Adrenal gland (tissue), 5 donors: ENCODE measurements around the gene PTPRN2.

ENCODE experiments used
- CTCF ChIP-seq, 6 experiments: fragments of 450-650 bp in 4 of 6; fragments of 200-600 bp in 2 of 6; sonication (generic) in 1 of 6; IDR thresholded peaks; 1 replicate in 5 of 6; 2 replicates in 1 of 6; pipeline versions ENCODE4 v1.5.1 to v1.8.0; 2016 to 2021; ENCODE audit warnings: antibody characterized with exemption in 6 of 6, mild to moderate bottlenecking in 2 of 6, moderate library complexity in 1 of 6
- POLR2A ChIP-seq, 2 donors: fragments of 450-650 bp; IDR thresholded peaks; one replicate each; pipeline ENCODE4 v1.6.1; 2017; ENCODE audit warnings: antibody characterized with exemption in 2 of 2, mild to moderate bottlenecking in 2 of 2, moderate library complexity in 1 of 2
- donor health status: DM: no; HTN: no; CAD: no.

- no peak for TF ChIP-seq CTCF (IDR thresholded peaks at IDR 0.05)
- no peak for TF ChIP-seq POLR2A (IDR thresholded peaks at IDR 0.05)
Observed at GRCh38 chr7:158460665-158461064, 127.0 kb downstream of the PTPRN2 start.
